Stimulated activated CD4-positive, alpha-beta T cell treated with anti-CD3 and anti-CD28 coated beads, Interleukin-2, amount 100 ng/mL, for 48 hours (primary cell): ENCODE results near the gene NLRP1.

Experiments used
- DNase-seq, 2 donors: peaks; one replicate each; pipeline ENCODE4 v3.0.0-alpha.2; 2020

NLRP1 gene

GRCh38 chr17:5511401-5512225 lies 72.7 kb downstream of the NLRP1 start:
- no peak for DNase-seq

DNA sequence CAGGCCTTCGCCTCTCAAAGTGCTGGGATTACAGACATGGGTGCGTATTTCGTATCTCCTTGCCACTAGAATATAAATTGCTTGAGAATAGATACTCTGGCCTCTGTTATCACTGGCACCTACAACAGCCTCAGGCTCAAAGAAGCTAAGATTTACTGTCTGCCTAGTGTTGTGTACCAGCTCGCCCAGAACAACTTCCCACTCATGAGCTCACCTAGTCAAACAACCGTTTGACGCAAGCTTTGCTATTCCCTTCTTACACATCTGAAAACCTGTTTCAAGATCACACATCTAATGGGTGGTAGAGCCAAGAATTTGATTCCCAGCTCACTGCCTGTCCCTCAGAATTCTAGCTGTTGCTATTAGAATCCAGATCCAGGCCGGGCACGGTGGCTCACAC lies 73.5 kb downstream of the NLRP1 start:
- no peak for DNase-seq

DNA sequence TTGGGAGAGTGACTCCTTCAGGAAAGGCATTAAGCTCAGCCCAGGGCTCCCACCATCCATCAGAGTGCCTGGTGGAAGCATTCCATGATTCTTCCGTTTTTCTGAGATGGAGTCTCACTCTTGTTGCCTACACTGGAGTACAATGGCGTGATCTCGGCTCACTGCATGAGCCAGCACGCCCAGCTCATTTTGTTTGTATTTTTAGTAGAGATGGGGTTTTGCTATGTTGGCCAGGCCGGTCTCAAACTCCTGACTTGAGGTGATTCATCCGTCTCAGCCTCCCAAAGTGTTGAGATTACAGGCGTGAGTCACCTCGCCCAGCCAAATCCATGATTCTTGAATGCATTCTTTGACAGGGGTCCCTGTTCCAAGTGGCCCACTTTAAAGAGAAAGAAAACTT lies 74.8 kb downstream of the NLRP1 start:
- DNase-seq: no peak

DNA sequence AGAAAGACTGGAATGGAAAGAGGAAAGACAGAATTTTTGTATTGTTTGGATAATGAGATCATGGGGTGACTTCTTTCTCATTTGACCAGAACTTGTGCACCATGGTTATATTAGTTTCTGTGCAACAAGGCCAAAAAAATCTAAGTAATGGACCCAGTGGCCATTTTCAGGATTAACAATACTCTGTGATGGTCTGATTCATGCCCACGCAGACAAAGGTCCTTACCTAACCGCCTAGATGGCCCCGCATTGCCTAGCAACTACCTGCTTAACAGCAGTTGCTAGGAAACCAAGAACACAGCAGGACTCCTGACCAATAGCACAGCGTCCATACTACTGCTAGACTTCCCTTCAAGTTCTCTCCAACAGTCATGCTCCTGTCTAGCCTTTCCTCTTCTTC lies 75.5 kb downstream of the NLRP1 start:
- no peak for DNase-seq

DNA sequence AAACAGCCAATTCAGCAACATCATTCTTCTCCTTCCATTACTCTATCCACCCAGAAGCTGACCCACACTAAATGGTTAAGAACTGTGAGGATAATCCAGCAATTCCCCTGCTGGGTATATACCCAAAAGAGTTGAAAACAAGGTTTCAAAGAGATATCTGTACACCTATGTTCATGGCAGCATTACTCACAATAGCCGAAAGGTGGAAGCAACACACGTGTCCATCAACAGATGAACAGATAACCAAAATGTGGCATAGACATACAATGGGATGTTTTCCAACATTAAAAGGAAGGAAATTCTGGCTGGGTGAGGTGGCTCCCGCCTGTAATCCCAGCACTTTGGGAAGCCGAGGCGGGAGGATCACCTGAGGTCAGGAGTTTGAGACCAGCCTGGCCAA lies 78.0 kb downstream of the NLRP1 start:
- DNase-seq: no peak

DNA sequence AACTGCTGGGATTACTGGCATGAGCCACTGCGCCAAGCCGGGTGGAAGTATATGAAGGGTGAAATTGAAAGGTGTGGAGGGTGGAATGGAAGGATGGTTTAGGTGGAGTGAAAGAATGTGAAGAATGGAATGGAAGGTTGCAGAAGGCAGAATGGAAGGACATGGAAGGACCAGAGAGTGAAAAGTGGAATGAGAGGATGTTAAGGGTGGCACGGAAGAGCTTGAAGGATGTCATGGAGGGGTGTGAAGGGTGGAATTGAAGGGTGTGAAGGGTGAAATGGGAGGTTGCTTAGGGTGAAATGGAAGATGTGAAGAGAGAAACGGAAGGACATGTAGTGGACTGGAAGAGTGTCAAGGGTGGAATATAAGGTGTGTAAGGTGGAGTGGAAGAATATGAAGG lies 81.8 kb downstream of the NLRP1 start:
- DNase-seq: no peak

DNA sequence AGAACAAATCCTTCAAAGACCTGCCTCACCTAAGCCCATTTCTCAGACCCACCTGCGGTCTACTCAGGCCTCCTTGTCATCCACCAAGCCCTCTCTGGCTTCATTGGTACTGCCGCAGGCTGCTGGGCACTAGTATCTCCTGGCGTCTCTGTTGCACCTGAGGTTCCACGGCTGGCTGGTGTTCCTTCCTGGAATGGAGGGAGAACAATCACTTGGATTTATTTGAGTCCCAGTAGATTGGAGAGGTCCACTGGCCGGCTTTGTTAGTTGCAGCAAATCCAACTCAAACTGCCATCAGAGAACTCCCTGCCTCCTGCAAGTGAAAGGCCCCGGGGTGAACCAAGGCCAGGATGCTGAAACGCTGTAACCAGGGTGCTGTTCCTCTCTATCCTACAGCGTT lies 82.6 kb downstream of the NLRP1 start:
- no peak for DNase-seq

DNA sequence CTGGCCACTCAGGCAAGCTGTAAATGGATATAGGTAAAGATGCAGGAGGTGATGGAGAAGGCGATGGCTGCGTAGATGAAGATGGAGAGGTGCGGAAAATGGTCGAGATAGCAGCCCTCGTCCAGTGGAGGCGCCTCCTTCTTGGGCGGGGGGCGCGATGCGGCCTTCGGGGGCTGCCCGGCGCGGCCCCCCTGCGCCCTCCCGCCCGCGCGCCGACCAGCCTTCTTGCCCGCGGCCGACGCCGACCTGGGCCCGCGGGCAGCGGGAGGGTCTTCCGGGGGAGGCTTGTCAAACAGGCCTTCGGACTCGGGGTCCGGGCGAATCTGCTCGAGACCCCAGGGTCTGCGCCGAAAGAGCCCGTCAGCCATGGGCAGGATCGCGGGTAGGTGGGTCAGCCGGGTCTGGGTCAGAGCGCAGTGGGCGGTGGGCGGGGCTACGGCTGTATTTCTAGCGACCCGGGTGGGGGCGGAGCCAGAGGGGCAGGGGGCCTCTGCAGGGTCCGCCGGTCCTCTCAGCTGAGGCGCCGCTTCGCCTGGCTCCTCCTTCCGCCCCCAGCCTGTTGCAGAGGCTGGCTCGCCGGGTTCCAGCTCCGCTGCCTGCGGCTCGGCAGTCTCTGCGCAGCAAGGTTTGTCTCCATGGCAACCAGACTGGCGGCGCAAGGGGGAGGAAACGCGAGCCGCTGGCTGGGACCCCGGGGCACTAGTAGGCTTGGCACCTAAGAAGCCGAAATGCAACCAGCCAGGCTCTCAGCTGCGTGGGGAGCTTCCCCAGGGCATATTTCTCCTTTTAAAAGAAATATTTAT lies 83.5 kb downstream of the NLRP1 start:
- peak; percentile 43 to 62 for DNase-seq

DNA sequence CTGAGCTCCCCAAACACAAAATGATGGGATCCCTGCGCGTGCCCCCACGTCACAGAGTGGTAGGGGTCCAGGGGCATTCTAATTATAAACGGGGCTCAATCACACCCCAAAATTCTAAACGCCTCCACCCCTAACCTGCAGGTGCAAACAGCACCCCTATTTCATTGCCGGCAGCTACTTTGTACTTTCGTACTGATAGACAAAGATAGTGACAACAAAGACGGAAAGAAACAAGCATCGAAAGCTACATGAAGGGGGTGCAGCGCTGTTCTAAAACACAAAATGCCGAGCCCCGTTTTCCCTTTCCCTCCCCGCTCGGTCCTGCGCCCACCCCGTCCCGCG lies 84.1 kb downstream of the NLRP1 start:
- DNase-seq: no peak

DNA sequence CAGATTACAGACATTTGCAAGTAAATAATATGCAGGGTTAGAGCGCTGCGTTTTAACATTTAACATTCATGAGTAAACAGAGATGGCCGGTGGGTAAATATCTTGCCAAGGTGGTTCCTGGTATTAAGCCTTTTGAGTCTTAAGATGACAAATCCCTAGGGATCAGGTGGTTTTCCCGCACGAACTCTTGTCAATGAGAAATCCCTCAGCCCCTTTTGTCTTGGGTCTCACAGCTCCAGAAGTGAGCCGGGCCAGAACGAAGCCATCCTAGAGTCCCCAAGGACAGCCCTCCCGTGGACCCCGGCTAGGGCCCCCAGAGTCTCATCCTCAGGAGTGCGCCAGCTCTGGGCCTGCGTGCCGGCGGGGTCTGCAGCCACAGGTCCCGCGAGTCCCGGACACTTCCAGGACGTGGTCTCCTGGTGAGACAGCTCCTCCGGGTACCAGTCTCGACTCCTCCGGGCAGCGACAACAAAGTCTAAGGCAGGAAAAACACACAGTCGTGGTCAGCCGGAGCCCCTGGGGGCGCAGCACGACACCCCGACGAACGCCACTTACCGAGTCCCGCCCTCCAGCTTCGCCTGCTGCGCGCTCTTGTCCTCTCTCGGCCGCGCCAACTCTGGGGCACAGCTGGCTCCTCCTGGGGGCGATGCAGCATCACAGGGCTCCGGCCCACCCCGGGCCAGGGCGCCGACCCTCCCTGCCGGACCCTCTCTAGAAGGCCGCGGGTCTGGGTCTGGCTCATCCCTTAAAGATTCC lies 84.7 kb downstream of the NLRP1 start:
- no peak for DNase-seq

- no peak for DNase-seq
Observed at GRCh38 chr17:5492970-5493369, 91.3 kb downstream of the NLRP1 start.

DNA sequence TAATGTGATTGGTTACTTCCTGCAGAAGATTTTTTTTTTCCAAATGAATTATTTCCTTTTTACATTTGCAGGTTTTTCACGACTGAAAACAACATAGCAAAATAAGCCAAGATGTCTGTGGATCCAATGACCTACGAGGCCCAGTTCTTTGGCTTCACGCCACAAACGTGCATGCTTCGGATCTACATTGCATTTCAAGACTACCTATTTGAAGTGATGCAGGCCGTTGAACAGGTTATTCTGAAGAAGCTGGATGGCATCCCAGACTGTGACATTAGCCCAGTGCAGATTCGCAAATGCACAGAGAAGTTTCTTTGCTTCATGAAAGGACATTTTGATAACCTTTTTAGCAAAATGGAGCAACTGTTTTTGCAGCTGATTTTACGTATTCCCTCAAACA lies 95.6 kb downstream of the NLRP1 start:
- no peak for DNase-seq

GRCh38 chr17:5486206-5487124 lies 97.8 kb downstream of the NLRP1 start, which contains the start of gene MIS12:
TSS of gene MIS12 (plus strand) at chr17:5486566. CDS start at chr17:5488863, 2,297 bp downstream.
- DNase-seq: peak; percentile 90 to 93

DNA sequence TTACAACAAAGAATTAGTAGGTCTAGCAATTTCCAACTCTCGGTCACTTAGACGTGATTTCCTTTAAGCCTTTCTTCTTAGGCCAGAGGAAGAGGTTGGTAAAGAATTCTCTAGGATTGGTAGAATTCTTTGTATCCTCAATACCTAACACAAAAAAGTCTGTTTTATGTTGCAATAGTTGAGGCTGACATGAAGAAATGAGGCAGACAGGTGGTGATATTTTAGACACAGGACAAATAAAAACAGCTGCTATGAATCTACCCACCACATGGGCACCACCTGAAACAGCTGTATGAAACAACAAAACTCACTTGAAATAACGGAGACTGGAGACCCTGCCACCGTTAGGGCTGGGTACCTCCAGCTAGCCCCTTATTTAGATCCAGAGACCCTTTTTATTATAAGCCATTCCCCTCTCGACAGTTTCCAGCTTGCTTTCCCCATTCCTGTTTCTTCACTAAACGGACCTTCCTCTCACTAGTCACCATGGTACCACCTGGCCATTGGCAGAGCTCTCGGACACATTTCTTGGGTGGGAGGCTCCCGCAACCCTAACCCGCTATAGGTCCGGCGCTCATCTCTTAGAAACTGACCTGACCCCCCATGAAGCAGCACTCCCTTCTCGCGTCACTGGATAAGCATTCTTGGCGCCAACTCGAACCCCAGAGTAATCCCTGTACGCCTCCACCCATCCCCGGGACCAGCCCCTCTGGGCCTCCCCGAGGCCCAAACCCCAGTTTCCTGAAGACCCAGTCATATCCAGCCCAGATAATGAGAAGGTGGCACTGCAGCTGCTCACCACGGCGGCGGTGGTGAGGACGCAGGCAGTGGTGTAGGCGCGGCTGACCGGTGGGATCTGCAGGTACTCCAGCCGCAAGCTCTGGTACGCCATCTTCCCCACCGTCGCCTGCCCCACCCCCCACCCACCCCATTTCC lies 98.8 kb downstream of the NLRP1 start, which contains the start of gene DERL2:
Gene DERL2 (minus strand): TSS at position 909 of the 936 bp plus-strand sequence. CDS start 17 bp downstream, at position 892.
- peak in 1 of 2 donors; percentile 28 for DNase-seq

- DNase-seq: no peak
Observed at GRCh38 chr17:5481451-5481850, 102.9 kb downstream of the NLRP1 start.

DNA sequence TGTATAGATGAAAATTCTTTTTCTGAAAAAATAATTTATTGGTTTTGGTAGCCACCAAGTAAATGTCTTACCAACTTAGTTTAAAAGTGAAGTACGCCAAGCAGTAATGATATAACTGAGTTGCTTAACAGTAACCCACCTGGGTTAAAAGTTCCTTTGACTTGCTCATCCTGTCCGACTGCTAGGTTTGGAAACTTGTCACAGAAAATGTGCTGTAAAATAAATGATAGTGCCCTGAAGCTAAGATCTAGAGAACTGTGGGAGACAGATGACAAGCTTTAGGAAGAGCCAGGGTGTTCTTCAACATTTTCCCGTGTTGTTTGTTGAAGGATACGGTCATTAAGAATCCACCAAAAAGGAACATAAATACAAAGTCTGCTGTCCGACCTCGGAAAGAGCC lies 103.3 kb downstream of the NLRP1 start:
- DNase-seq: no peak

DNA sequence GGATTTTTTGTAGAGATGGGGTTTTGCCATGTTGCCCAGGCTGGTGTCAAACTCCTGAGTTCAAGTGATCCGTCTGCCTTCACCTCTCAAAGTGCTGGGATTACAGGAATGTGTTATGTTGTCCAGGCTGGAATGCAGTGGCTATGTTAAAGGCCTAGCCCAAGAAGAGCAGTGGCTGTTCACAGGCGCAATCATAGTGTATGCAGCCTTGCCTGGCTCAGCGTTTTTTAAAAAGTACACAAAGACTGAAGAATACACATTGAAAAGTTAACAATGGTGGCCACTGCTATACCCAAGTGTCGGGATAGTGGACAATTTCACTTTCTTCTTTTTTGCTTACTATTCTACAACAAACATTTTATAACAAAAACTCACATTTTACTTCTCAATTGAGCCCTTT lies 105.3 kb downstream of the NLRP1 start:
- no peak for DNase-seq

DNA sequence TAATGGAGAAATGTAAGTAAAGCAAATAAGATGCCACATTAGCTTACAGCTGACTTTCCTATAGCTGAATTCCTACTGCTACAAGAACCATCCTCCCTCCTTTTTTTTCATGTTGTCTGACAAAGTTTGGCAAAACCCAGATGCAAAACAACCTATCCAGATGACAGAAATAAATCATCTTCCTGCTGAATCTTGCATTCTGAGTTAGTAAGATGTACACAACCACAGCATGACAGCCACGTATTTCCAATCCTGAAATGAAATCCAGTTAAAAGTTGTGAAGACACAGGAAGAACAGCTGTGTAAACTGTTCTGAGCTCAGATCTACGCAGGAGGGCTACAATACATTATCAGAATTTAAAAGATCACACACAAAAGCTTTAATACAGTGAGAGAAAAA lies 110.4 kb downstream of the NLRP1 start:
- DNase-seq: no peak

DNA sequence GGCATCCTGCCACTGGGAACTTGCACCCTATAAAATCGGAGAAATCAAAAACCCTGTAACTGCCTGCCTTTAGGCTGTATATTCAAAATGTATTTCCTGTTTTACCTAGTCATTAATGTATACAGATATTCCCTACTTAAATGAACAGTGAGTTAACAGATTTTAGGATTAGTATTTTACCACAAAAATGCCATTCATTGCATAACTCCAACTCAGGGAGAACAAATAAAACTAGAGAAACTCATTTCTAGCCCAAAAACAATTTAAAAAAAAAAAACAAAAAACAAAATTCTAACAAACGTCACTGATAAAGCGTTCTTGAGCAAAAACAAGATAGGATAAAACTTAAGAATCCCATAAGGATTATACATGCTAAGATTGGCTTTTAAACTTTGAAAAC lies 111.8 kb downstream of the NLRP1 start:
- DNase-seq: no peak

DNA sequence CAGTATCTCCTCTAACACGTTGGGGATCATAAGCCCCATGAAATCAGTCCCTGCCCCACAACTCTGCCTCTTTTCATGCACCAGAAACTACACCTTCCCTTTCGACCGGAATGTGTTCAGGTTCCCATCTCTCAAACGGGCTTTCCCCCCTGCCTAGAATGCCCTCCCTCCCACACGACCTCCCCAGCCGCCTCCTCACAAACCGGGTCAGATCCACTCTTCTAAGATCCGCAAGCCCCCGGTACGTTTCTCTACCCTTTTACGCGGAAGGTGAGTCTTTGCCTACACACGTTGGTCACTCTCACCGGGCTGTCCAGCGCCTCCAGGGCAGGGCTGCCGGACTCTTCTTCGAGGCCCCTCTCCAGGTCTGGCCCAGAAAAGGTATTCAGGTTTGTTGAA lies 116.2 kb downstream of the NLRP1 start:
- DNase-seq: peak; percentile 11 to 13

DNA sequence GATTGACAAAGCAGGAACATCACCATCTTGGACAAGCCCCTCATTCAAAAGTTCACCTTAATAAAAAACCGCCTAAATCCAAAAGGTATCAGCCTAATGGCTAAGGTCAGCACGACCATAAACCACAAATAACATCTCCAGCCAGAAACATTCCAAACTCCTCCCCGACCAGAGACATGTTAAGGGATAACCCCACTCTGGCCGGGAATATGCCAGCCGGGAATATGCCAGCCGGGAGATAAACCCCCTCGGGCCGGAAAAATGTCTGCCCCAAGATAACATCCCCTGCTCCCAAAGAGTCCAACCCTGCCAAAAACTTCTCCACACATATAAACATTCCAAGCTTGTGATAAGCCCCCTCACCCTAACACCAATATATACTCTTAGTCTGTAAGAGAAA lies 116.9 kb downstream of the NLRP1 start:
- DNase-seq: no peak
